Measurements from ENCODE around the gene ELOVL7.

DNA sequence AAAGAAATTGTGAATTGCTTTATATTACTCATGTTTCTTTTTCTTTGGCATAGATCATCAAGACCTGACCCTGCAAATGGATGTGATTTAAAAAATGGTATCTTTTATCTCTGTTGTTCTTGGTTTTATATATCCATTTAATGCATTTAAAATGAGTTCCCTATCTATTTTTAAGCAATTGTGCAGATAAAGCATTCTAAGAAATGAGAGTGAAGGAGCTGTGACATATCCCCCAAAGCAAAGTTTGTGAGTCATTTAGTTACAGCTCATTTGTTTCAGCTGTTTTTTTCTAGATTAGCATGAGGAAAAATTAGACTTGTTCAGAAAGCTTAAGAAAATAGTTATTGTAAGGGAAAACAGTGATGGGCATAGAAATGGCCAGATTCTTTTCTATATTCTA, 7.6 kb upstream of the ELOVL7 start:
- no peak for TF ChIP-seq KDM5A (IDR thresholded peaks at IDR 0.05)
- TF ChIP-seq POLR2A (IDR thresholded peaks at IDR 0.05; ENCODE audit: low read length): no peak
- TF ChIP-seq EP300 (IDR thresholded peaks at IDR 0.05): no peak
- no peak for TF ChIP-seq RAD21 (conservative IDR thresholded peaks at IDR 0.05 in 1 of 2, IDR thresholded peaks at IDR 0.05 in 1 of 2)
- TF ChIP-seq CHD2 (IDR thresholded peaks at IDR 0.05; ENCODE audit: low read length, partially characterized antibody): no peak
- no peak for TF ChIP-seq MAFK (IDR thresholded peaks at IDR 0.05; ENCODE audit: partially characterized antibody)
- TF ChIP-seq, protein P1, sequence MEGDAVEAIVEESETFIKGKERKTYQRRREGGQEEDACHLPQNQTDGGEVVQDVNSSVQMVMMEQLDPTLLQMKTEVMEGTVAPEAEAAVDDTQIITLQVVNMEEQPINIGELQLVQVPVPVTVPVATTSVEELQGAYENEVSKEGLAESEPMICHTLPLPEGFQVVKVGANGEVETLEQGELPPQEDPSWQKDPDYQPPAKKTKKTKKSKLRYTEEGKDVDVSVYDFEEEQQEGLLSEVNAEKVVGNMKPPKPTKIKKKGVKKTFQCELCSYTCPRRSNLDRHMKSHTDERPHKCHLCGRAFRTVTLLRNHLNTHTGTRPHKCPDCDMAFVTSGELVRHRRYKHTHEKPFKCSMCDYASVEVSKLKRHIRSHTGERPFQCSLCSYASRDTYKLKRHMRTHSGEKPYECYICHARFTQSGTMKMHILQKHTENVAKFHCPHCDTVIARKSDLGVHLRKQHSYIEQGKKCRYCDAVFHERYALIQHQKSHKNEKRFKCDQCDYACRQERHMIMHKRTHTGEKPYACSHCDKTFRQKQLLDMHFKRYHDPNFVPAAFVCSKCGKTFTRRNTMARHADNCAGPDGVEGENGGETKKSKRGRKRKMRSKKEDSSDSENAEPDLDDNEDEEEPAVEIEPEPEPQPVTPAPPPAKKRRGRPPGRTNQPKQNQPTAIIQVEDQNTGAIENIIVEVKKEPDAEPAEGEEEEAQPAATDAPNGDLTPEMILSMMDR (IDR thresholded peaks at IDR 0.05): no peak
- no peak for TF ChIP-seq HDAC2 (IDR thresholded peaks at IDR 0.05)
- no peak for TF ChIP-seq RCOR1 (IDR thresholded peaks at IDR 0.05; ENCODE audit: low read depth, low read length)

Data from A549 (cell line).